Measurements from ENCODE around the gene RHBDL3. TPM values are rescaled to one million over a fixed set of nuclear protein-coding genes. Genes with fewer than 3 reads are reported as not detected.

The RHBDL3 gene
- total and polyA plus RNA-seq, 10 of the 15 experiments (the other 5 are each of a cell fraction or from before 2014, with no cell fraction given), result 0.04 to 0.24 (median 0.04) TPM; not detected in 5

DNA sequence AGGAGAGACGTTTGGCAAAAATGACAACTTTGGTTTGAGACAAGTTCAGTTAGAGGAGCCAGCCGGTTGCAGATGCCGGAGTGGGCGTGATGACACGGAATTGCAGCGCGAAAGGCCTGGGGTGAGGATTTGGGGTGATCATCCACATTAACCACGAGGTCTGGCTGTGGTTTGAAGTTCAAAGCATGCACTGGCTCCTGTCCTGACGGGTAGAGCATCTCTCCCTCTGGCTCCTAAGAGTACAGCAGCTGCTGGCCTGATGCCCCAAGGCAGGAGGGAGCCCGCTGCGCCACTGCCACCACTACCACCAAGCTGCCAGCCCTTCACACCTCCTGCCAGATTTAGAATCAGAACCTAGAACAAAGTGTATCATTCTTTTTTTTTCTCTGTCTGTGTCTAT lies 3.7 kb downstream of the RHBDL3 start:
- no peaks in the 10 kb centered on the region for H3K36me3 ChIP-seq (ENCODE audit: control insufficient read depth in 2 of 2, insufficient read depth in 2 of 2, low read length in 1 of 2)
- H2AFZ ChIP-seq (ENCODE audit: control insufficient read depth, low read depth, low read length), result no peak overlapping the region
- POLR2A ChIA-PET, result no interaction called here
- H3K79me2 ChIP-seq (ENCODE audit: control insufficient read depth, insufficient read depth, low read length), result no peaks in the 10 kb centered on the region
- ATAC-seq (no peak), FAIRE-seq (no peak), DNase-seq (ENCODE audit: low read depth, low spot score) (no peak)
- intact Hi-C loops (cut with micrococcal nuclease; ENCODE audit: unreplicated experiment), result no loop called here
- H3K9ac ChIP-seq (ENCODE audit: control insufficient read depth, insufficient read depth, low read length), result no peak overlapping the region
- CTCF ChIA-PET, result no interaction called here
- no peak overlapping the region for H3K4me2 ChIP-seq (ENCODE audit: control insufficient read depth, insufficient read depth)
- H3K4me1 ChIP-seq (ENCODE audit: control insufficient read depth, insufficient read depth, low read length), result peaks cover 4% of the 10 kb centered on the region; the same call in 1 of the 2 replicates
- no peaks in the 10 kb centered on the region for H3K9me3 ChIP-seq (replicated peaks; ENCODE audit: control insufficient read depth, insufficient read depth, low read length)
- RAD21 ChIA-PET (ENCODE audit: unreplicated experiment), result no interaction called here
- in situ Hi-C loops (cut with MboI), result no loop called here
- H3K27ac ChIP-seq (ENCODE audit: control insufficient read depth, insufficient read depth), result no peak overlapping the region
- no peak overlapping the region for H3K4me3 ChIP-seq
- no TSS peak for BruUV-seq (replicated peaks)
- SMC1A ChIA-PET (ENCODE audit: uncharacterized antibody, unreplicated experiment), result no interaction called here
- no peak for TF ChIP-seq SREBF1 (IDR thresholded peaks at IDR 0.05; ENCODE audit: low read length)
- no peak for TF ChIP-seq SUZ12 (IDR thresholded peaks at IDR 0.05; ENCODE audit: unreplicated experiment)
- H4K20me1 ChIP-seq (ENCODE audit: control insufficient read depth, insufficient read depth), result no peaks in the 10 kb centered on the region
- peaks cover 13 to 14% of the 10 kb centered on the region in 2 experiments for H3K27me3 ChIP-seq (replicated peaks in 1 of 2; ENCODE audit: control insufficient read depth in 2 of 2, insufficient read depth in 2 of 2, low read length in 1 of 2)
- 52% methylated on average over 11 of the region's 11 CpGs for WGBS (ENCODE audit: insufficient coverage, insufficient replicate concordance, low lambda C conversion rate, missing lambda C conversion rate)

DNA sequence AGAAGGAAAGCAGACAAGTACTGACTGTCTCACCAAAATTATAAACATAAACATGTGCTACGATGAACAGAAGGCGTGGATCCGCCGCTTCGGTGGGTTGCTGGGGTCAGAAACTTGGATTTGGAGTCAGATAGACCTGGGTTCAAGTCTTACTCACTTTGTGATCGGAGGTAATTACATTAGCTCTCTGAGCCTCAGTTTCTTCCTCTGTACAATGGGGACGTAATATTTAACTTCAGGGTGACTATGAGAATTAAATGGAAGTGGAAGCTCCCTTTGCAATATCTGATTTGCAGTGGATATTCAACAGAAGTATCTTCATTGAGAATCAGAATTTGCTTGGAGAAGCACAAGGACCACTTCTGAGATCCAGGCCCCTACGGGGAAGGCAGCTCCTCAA lies 6.2 kb downstream of the RHBDL3 start:
- Histone ChIP-seq H3K27me3 (replicated peaks in 1 of 2; ENCODE audit: control insufficient read depth in 2 of 2, insufficient read depth in 2 of 2, low read length in 1 of 2) (peaks cover 6% of the 10 kb centered on the region in 2 experiments; a peak in 3 of 4 replicates), H3K9me3 (replicated peaks; ENCODE audit: control insufficient read depth, insufficient read depth, low read length) (no peaks in the 10 kb centered on the region), H3K79me2 (ENCODE audit: control insufficient read depth, insufficient read depth, low read length) (no peaks in the 10 kb centered on the region), H2AFZ (ENCODE audit: control insufficient read depth, low read depth, low read length) (no peak overlapping the region), H3K4me1 (ENCODE audit: control insufficient read depth, insufficient read depth, low read length) (peaks cover 12% of the 10 kb centered on the region; the same call in 1 of the 2 replicates), H4K20me1 (ENCODE audit: control insufficient read depth, insufficient read depth) (no peaks in the 10 kb centered on the region), H3K27ac (ENCODE audit: control insufficient read depth, insufficient read depth) (no peak overlapping the region), H3K36me3 (ENCODE audit: control insufficient read depth in 2 of 2, insufficient read depth in 2 of 2, low read length in 1 of 2) (no peaks in the 10 kb centered on the region), H3K4me3 (no peak overlapping the region), H3K9ac (ENCODE audit: control insufficient read depth, insufficient read depth, low read length) (no peak overlapping the region), H3K4me2 (ENCODE audit: control insufficient read depth, insufficient read depth) (no peak overlapping the region)
- TF ChIP-seq EZH2 (IDR thresholded peaks at IDR 0.05; ENCODE audit: borderline replicate concordance, control insufficient read depth, low read depth, low read length), result no peak
- no peak for TF ChIP-seq ZNF24 (IDR thresholded peaks at IDR 0.05)
- TF ChIP-seq CHD2 (IDR thresholded peaks at IDR 0.05; ENCODE audit: borderline replicate concordance, low read depth, low read length), result no peak
- ChIA-PET CTCF (interaction anchor here (1.3 kb wide), 2 partner anchors 12 to 19 kb away, joined by 3 to 4 read pairs; no protein-coding TSS in a partner anchor), POLR2A (no interaction called here), SMC1A (ENCODE audit: uncharacterized antibody, unreplicated experiment) (interaction anchor here (1.0 kb wide), 1 partner anchor 48 kb away, joined by 3 read pairs; no protein-coding TSS in a partner anchor), RAD21 (ENCODE audit: unreplicated experiment) (no interaction called here)
- no peak for DNase-seq (ENCODE audit: low read depth, low spot score)
- in situ Hi-C loops (cut with MboI), result no loop called here
- WGBS (ENCODE audit: insufficient coverage, insufficient replicate concordance, low lambda C conversion rate, missing lambda C conversion rate), result 53% methylated on average over 8 of the region's 8 CpGs
- FAIRE-seq, result no peak
- ATAC-seq, result no peak
- intact Hi-C loops (cut with micrococcal nuclease; ENCODE audit: unreplicated experiment), result no loop called here
- no TSS peak for BruUV-seq (replicated peaks)
